Pancreas (tissue), 10 donors: ENCODE results near the gene MYCN. TPM values are rescaled to one million over a fixed set of nuclear protein-coding genes. Genes with fewer than 3 reads are reported as not detected.

Source experiments
- ATAC-seq, 4 donors: fragments of 200-7000 bp; cut with Tn5 transposase; one replicate each; pipeline versions ENCODE4 v1.8.0 to v1.9.1; 2020; ENCODE audit warnings: mild to moderate bottlenecking in 4 of 4, moderate library complexity in 4 of 4
- DNase-seq, 6 donors: peaks; one replicate each; pipeline ENCODE4 v3.0.0-alpha.2; 2020
- FAIRE-seq: peaks from 2 replicates; lab custom pipeline; 2012; peaks lifted over from hg19 to GRCh38; lab: Jason Lieb, UNC
- H3K27ac ChIP-seq, 4 donors: fragments of 200-600 bp; sonication (generic); 1 replicate in 3 of 4; 2 replicates in 1 of 4; pipeline versions ENCODE4 v1.5.0 to v1.8.0; 2020
- H3K27me3 ChIP-seq, 4 donors: fragments of 200-600 bp; one replicate each; pipeline ENCODE4 v1.8.0; 2021
- H3K36me3 ChIP-seq, 3 donors: fragments of 200-600 bp; sonication (generic) in 1 of 3; one replicate each; pipeline versions ENCODE4 v1.5.0 to v1.8.0; 2020 to 2021
- H3K4me1 ChIP-seq, 3 donors: fragments of 200-600 bp; one replicate each; pipeline ENCODE4 v1.8.0; 2021
- H3K4me3 ChIP-seq, 4 donors: fragments of 200-600 bp; sonication (generic) in 2 of 4; one replicate each; pipeline versions ENCODE4 v1.5.0 to v1.8.0; 2020 to 2021
- H3K9me3 ChIP-seq, 4 donors: fragments of 200-600 bp; one replicate each; pipeline ENCODE4 v1.8.0; 2021
- WGBS, 2 donors: extraction: QIAGEN DNeasy Blood & Tissue Kit; methylation state at CpG; one replicate each; pipeline ENCODE4 v1.1.7; 2013; 5-methylcytosine and 5-hydroxymethylcytosine counted together
- intact Hi-C, 3 donors: fragments of 100-400 bp; cut with DNase I; formaldehyde crosslinking; loops; one replicate each; pipeline versions ENCODE4 v1.11.1 to v1.14.2; 2022
- polyA plus RNA-seq, 2 donors: library from polyadenylated mRNA; stranded (reverse); fragments of 200-250 nt; gene quantifications; one replicate each; pipeline ENCODE4 v1.2.3, GENCODE V29; 2013
- total RNA-seq, 6 donors: library from RNA; stranded (reverse); fragmentation: NEBNext Ultra II Directional in 4 of 6; extraction: Animal tissue kit (Norgen Biotek cat#: 25700) in 4 of 6; gene quantifications; one replicate each; pipeline versions ENCODE4 v1.2.1 to v1.2.4, GENCODE V29; 2021 to 2023
- TF ChIP-seq, protein P1 (sequence below), 4 donors: fragments of 200-600 bp; sonication (generic) in 3 of 4; IDR thresholded peaks; one replicate each; pipeline versions ENCODE4 v1.5.0 to v1.8.0; 2021; ENCODE audit warnings: antibody characterized with exemption in 4 of 4
- donor health status: healthy with polysubstance abuse.
- donor health status: DM: no; HTN: no; CAD: no; lungs with moderate emphysema.
- donor health status: DM: no; HTN: no; CAD: no.
- donor health status: control.
- donor health status: control.
- donor health status: Bipolar disorder and iron deficiency.
- donor health status: DM: yes; HTN: yes; CAD: no.
- donor health status: DM: no; HTN: no; CAD: no.
- donor health status: DM: no; HTN: no; CAD: no.
- donor health status: DM: yes; HTN: yes; CAD: no.

Gene MYCN
- total and polyA plus RNA-seq, 8 donors, result 0.09 to 0.75 (median 0.17) TPM

DNA sequence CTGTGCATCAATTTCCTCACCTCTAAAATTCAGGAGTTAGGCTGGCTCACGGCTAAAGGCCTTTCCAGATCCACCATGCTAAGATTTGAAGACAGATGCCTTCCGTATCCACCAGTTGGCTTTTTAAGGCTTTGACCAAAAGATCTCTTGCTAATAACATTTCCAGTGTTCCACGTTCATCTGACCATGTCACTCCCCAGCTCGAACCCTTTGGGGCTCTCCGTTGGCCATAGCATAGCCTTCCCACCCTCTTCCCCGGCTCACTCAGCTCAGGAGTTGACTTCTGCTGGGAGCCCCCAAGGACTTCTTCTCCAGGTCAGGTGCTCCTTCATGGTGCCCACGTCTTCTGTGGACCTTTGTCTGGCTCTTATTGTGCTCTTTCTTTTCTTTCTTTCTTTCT lies 53.3 kb downstream of the MYCN start:
- ATAC-seq, result no peak
- H3K4me3 ChIP-seq, result no peak overlapping the region
- intact Hi-C loops, result no loop called here
- FAIRE-seq, result no peak
- TF ChIP-seq, protein P1, sequence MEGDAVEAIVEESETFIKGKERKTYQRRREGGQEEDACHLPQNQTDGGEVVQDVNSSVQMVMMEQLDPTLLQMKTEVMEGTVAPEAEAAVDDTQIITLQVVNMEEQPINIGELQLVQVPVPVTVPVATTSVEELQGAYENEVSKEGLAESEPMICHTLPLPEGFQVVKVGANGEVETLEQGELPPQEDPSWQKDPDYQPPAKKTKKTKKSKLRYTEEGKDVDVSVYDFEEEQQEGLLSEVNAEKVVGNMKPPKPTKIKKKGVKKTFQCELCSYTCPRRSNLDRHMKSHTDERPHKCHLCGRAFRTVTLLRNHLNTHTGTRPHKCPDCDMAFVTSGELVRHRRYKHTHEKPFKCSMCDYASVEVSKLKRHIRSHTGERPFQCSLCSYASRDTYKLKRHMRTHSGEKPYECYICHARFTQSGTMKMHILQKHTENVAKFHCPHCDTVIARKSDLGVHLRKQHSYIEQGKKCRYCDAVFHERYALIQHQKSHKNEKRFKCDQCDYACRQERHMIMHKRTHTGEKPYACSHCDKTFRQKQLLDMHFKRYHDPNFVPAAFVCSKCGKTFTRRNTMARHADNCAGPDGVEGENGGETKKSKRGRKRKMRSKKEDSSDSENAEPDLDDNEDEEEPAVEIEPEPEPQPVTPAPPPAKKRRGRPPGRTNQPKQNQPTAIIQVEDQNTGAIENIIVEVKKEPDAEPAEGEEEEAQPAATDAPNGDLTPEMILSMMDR (IDR thresholded peaks at IDR 0.05), result no peak
- H3K27me3 ChIP-seq, result no peaks in the 10 kb centered on the region
- H3K36me3 ChIP-seq, result no peaks in the 10 kb centered on the region
- H3K4me1 ChIP-seq, result no peaks in the 10 kb centered on the region
- H3K9me3 ChIP-seq, result no peaks in the 10 kb centered on the region
- no peak for DNase-seq
- WGBS, 2 donors, result 70 to 80% methylated on average over 7 of the region's 7 CpGs
- no peak overlapping the region for H3K27ac ChIP-seq

DNA sequence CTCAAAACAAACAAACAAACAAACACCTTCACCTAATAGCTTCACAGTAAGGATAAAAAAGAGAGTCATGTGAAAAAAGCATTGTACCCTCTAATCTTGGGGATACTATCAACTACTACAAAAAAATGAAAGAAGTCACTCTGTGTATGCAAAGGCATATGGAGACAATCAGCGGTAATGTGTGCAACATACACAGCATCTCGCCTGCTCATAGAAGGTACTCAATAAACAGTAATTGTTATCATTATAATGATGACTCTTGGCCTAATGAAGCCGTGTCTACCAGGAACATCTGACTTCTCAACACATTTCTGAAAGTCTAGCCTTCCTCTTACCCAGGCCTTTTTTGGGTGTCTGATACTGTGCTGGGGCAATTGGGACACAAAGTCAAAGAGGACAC lies 55.3 kb downstream of the MYCN start:
- DNase-seq, result no peak
- Histone ChIP-seq H3K27me3 (no peaks in the 10 kb centered on the region), H3K4me1 (no peaks in the 10 kb centered on the region), H3K36me3 (no peaks in the 10 kb centered on the region), H3K4me3 (no peak overlapping the region), H3K9me3 (no peaks in the 10 kb centered on the region), H3K27ac (no peak overlapping the region)
- ATAC-seq, result no peak
- TF ChIP-seq, protein P1 (IDR thresholded peaks at IDR 0.05), result no peak
- intact Hi-C loops, result no loop called here
- 89 to 94% methylated on average over 3 of the region's 3 CpGs for WGBS, 2 donors
- no peak for FAIRE-seq
